GM21526 (cell line): Measurements from ENCODE around the gene PCDHA1.
"Not testable (repeated sequence)": the region's sequence is repeated elsewhere in the genome, so short reads cannot be mapped to it uniquely, and the experiment has no call there.

Experiments
- ATAC-seq: cut with Tn5 transposase; IDR thresholded peaks from one replicate; pipeline ENCODE4 v1.9.1; 2021; ENCODE audit warnings: moderate library complexity; ENCODE audit not compliant: unreplicated experiment, low FRiP score

PCDHA1 gene

DNA sequence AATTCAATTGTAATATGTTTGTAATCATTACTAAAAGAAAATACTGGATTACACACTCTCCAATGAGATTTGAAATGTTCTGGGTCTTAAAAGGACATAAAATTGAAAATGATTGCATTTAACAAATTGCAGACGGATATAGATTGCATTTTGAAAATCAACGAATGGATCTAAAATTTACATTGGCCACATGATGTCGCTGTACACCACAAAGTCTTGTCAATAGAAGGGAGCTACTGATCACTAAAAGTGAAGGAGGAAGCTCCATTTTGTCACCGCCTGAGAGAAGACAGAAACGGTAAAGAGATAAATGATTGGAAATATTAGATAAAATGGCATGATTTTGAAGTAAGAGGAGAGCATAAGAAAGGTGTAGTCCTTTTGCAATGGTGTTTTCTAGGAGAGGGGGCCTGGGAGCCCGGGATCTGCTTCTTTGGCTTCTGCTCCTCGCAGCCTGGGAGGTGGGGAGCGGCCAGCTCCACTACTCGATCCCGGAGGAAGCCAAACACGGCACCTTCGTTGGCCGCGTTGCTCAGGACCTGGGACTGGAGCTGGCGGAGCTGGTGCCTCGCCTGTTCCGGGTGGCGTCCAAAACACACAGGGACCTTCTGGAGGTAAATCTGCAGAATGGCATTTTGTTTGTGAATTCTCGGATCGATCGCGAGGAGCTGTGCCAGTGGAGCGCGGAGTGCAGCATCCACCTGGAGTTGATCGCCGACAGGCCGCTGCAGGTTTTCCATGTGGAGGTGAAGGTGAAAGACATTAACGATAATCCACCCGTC lies at the start of gene PCDHA1:
Gene PCDHA1 (plus strand): TSS at position 236 of the 782 bp plus-strand sequence.
- no peak for ATAC-seq

GRCh38 chr5:140737486-140737885 lies 48.5 kb upstream of the PCDHA1 start:
- no peak for ATAC-seq

DNA sequence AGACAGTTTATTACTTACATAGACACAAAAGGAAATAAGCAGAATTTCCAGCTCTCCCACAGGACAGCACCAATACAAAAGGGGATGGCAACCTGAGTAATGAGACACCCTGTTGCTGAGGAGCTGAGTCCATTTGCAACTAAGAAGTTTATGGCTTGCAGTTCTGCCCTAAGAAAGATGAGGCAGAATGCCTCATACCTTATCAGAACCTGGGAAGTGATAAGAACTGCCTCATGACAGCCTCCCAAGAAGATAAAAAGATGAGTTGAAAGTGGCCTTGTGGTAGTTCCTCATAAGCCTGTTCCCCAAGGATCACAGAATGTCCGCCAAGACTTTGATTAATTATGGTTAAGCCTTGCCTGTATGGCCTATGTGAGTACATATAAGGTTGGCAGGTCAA lies 44.0 kb upstream of the PCDHA1 start:
- ATAC-seq, result no peak

DNA sequence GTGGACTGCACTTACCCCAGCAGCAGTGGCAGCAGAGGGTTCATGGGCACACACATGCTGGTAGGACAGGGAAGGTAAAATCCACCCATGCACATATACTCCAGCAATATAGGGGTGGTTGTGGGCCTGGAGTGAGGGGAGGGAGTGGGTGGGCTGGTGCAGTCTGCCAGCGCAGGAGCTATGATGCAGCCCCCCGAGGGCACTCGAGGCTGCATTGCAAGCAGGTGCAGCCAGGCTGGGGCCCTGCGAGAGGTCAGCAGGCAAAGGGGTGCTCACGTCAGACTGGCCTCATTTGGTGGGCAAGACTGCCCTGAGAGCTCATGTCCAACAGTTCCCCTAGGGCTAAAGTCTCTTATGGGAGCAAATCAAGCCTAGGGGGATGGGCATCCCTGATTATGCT lies 32.4 kb upstream of the PCDHA1 start:
- no peak for ATAC-seq

GRCh38 chr5:140764177-140764973 lies 21.6 kb upstream of the PCDHA1 start:
- no peak for ATAC-seq

- no peak for ATAC-seq
Observed at GRCh38 chr5:140767444-140767843, 18.5 kb upstream of the PCDHA1 start.

- no peak for ATAC-seq
Observed at GRCh38 chr5:140780512-140780911, 5.4 kb upstream of the PCDHA1 start.

- not testable (repeated sequence) for ATAC-seq
Observed at GRCh38 chr5:140787422-140787821, 1.5 kb downstream of the PCDHA1 start.

DNA sequence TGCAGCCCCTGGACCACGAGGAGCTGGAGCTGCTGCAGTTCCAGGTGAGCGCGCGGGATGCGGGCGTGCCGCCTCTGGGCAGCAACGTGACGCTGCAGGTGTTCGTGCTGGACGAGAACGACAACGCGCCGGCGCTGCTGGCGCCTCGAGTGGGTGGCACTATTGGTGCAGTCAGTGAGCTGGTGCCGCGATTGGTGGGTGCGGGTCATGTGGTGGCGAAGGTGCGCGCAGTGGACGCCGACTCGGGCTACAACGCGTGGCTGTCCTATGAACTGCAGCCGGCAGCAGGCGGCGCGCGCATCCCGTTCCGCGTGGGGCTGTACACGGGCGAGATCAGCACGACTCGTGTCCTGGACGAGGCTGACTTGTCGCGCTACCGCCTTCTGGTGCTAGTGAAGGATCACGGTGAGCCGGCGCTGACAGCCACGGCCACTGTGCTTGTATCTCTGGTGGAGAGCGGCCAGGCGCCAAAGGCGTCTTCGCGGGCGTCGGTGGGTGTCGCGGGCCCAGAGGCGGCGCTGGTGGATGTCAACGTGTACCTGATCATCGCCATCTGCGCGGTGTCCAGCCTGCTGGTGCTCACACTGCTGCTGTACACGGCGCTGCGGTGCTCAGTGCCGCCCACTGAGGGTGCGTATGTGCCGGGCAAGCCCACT lies 2.0 kb downstream of the PCDHA1 start:
- ATAC-seq, result not testable (repeated sequence)

- no peak for ATAC-seq
Observed at GRCh38 chr5:140791089-140791488, 5.1 kb downstream of the PCDHA1 start.

DNA sequence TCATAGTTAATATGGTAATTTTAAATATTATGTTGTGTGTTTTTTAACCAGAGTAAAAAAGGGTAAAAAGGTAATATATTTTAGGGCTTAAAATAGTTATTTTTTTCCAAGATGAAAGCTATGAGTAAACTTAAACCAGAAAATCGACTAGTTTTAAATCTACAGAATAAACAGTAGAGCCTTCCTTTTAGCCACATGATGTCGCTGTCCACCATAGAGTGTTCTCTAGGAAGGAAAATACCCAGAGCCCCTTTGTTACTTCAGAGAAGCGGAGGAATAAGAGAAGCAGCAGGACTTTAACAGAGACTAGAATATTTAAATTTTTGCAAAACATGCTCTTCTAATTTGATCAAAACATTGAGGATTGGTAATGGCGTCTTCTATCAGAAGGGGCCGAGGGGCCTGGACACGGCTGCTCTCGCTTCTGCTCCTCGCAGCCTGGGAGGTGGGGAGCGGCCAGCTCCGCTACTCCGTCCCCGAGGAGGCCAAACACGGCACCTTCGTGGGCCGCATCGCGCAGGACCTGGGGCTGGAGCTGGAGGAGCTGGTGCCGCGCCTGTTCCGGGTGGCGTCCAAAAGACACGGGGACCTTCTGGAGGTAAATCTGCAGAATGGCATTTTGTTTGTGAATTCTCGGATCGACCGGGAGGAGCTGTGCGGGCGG lies 8.8 kb downstream of the PCDHA1 start, which contains the start of gene PCDHA2:
Gene PCDHA2 (plus strand): TSS at position 258 of the 664 bp plus-strand sequence.
- no peak for ATAC-seq

GRCh38 chr5:140795259-140795641 lies 9.3 kb downstream of the PCDHA1 start:
- no peak for ATAC-seq

GRCh38 chr5:140796072-140796717 lies 10.3 kb downstream of the PCDHA1 start:
- not testable (repeated sequence) for ATAC-seq

DNA sequence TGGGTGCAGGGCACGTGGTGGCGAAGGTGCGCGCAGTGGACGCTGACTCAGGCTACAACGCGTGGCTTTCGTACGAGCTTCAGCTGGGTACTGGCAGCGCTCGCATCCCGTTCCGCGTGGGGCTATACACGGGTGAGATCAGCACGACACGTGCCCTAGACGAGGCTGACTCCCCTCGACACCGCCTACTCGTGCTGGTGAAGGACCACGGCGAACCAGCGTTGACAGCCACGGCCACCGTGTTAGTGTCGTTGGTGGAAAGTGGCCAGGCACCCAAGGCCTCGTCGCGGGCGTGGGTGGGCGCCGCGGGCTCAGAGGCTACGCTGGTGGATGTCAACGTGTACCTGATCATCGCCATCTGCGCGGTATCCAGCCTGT lies 10.8 kb downstream of the PCDHA1 start:
- ATAC-seq, result no peak

DNA sequence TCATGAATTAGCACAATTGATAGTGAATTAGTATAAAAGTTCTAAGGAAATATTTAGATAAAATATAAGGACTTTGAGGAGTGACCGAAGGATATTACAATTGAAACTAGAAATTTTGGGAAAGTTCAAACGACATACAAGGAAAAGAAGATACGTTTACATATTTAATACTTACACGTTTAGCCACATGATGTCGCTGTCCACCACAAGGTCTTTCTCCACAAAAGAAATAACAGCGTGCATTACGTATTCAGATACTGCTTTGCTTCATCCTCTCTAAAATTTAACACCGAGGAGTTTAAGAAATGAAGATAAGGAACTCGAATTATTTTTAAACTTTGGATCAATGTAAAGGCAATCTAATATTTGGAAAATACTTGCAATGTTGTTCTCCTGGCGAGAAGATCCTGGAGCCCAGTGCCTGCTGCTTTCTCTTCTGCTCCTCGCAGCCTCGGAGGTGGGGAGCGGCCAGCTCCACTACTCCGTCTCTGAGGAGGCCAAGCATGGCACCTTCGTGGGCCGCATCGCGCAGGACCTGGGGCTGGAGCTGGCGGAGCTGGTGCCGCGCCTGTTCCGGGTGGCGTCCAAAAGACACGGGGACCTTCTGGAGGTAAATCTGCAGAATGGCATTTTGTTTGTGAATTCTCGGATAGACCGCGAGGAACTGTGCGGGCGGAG lies 15.0 kb downstream of the PCDHA1 start, which contains the start of gene PCDHA3:
Gene PCDHA3 (plus strand): TSS at position 242 of the 678 bp plus-strand sequence.
- no peak for ATAC-seq

DNA sequence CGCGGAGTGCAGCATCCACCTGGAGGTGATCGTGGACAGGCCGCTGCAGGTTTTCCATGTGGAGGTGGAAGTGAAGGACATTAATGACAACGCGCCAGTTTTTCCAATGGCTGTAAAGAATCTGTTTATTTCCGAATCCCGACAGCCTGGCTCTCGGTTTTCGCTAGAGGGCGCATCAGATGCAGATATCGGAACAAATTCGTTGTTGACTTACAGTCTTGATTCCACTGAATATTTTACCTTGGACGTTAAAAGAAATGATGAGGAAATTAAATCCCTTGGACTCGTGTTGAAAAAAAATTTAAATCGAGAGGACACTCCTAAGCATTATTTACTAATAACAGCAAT lies 15.5 kb downstream of the PCDHA1 start:
- no peak for ATAC-seq

GRCh38 chr5:140802381-140802780 lies 16.4 kb downstream of the PCDHA1 start:
- not testable (repeated sequence) for ATAC-seq

DNA sequence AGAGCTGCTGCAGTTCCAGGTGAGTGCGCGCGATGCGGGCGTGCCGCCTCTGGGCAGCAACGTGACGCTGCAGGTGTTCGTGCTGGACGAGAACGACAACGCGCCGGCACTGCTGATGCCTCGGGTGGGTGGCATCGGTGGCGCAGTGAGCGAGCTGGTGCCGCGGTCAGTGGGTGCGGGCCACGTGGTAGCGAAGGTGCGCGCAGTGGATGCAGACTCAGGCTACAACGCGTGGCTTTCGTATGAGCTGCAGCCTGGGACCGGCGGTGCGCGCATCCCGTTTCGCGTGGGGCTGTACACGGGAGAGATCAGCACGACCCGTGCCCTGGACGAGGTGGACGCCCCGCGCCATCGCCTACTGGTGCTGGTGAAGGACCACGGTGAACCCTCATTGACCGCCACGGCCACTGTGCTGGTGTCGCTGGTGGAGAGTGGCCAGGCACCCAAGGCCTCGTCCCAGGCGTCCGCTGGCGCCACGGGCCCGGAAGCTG lies 16.9 kb downstream of the PCDHA1 start:
- ATAC-seq, result no peak
